HG02798 (cell line): ENCODE data around the gene ALX1.
"Not testable (repeated sequence)": the region's sequence is repeated elsewhere in the genome, so short reads cannot be mapped to it uniquely, and the experiment has no call there.

ENCODE experiments used
- ATAC-seq: cut with Tn5 transposase; IDR thresholded peaks from one replicate; pipeline ENCODE4 v1.9.1; 2021; ENCODE audit warnings: mild to moderate bottlenecking; ENCODE audit not compliant: unreplicated experiment, poor library complexity

Gene ALX1

DNA sequence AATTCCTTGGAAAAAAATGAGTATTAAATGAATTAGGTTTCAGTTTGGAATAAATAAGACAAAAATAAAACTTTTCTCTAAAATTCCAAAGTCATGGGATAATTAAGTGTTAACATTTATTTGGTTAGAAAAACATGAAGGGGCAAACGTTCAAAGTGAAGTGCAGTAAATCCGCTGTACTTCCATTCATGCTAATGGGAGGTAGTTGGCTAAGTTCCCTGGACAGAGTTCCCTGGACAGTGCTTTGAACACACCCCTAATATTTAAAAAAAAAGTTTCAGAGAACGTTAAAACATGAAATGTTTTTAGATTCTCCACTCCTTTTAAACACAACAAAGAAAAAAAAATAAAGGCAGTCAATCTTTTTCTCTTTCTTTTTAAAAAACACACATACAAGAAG is 16.3 kb downstream of the ALX1 start:
- ATAC-seq: no peak

DNA sequence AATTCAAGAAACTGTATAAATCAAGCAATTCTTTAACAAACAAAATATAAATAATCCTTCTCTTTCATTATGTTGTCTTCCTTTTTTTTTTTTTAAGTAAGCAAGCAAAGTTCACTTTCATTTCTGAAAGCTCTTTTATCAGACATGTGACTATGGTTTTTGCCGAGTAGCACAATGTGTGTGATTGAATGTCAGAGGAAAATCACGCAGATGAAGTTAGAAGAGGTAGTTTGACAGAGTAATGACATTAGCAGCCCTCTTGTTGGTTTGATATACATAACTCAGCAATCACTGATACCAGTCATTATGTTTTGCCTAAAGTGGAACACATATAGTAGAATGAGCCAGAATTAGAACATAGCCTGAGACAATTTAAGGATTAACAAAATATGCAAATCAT is 19.0 kb downstream of the ALX1 start:
- ATAC-seq: no peak

DNA sequence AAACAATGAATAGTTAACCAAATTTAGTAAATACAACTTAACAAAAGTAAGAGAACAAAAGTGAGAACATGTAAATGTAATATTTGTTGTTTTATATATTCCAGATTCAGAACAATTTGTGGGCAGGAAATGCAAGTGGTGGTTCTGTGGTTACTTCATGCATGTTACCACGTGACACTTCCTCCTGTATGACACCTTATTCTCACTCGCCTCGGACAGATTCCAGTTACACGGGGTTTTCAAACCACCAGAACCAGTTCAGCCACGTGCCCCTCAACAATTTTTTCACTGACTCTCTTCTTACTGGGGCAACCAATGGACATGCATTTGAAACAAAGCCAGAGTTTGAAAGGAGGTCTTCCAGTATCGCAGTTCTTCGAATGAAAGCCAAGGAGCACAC is 21.0 kb downstream of the ALX1 start:
- peak; percentile 49 for ATAC-seq

DNA sequence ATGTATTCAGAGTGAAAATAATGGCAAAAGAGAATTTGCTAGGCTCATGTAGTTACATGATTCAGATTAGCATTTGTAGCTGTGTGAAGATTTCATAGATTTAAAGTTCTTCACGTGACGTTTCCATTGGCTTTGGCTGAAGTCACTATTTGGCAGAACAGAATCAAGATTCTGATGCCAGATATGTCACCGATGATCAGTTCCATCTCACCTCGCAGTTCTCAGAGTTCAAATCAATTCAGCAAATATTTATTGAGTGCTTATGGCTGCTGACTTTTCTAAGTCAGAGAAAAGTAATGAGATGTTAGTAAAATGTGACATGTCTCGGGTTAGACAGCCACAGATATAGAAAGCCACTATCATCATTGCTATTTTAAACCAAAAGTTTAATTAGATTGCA is 28.4 kb downstream of the ALX1 start:
- ATAC-seq: no peak

DNA sequence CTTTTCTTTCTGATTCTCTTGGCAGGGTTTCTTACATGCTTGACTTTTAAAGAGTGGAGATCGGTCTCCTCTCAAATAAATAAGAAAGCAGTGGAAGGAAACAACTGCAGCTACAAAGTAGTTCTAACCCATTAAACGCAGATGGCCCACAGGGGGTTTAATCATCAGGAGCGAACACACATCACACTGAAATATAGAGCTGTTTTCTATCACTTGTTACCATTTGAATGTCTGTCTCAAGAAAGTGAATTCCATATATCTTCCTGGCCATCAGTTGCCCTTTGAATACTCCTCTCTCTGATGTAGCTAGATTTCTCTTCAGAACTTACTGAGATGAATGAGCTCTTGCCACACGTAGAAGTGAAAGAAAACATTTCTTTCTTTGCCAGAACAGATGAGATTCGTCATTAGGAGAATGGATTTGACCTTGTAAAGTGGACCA is 29.1 kb downstream of the ALX1 start:
- no peak for ATAC-seq

DNA sequence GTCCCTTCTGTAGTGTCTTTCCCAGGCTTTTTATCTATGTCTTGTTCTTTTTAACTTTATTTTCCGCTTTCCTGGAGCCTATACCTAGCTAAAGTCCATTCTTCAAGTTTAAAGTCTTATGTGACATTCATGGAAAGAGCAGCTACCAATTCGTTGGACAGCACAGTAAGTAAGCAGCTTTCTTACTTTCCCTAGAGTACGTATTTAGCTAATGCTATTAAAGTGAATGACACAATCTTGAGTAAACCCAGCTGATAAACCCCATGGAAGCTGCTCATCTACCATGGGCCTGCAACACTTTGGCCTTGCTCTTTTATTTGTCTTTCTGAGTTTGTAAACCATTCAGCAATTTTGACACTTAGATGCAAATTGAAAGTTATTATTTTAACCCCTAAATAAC is 30.0 kb downstream of the ALX1 start:
- no peak for ATAC-seq

DNA sequence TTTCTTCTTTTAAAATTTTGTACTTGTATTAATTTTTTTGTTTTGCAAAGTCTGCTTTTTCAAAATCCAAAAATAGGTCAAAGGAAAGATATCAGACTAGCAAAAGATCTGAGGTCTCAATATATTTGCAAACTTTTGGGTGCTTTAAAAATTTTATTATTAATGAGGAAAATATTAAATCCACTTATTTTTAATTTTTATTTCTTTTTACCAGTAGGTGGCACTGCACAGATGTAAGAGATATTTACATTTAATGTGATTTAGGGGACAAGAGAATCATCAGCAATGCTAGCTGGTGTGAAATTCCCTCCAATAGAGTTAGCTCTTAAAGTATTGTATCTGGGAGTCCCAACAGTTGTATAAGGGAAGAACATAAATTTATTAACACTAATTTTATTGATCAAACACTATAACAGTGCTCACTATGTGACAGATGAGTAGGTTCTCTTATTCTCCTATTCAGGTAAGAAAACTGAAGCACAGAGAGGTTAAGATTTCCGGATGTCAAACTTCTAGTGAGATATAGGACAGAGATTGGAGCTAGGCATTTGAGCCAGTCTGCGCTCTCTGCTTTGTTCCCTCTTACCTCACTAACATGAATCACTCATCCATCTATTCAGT is 30.5 kb downstream of the ALX1 start:
- no peak for ATAC-seq

DNA sequence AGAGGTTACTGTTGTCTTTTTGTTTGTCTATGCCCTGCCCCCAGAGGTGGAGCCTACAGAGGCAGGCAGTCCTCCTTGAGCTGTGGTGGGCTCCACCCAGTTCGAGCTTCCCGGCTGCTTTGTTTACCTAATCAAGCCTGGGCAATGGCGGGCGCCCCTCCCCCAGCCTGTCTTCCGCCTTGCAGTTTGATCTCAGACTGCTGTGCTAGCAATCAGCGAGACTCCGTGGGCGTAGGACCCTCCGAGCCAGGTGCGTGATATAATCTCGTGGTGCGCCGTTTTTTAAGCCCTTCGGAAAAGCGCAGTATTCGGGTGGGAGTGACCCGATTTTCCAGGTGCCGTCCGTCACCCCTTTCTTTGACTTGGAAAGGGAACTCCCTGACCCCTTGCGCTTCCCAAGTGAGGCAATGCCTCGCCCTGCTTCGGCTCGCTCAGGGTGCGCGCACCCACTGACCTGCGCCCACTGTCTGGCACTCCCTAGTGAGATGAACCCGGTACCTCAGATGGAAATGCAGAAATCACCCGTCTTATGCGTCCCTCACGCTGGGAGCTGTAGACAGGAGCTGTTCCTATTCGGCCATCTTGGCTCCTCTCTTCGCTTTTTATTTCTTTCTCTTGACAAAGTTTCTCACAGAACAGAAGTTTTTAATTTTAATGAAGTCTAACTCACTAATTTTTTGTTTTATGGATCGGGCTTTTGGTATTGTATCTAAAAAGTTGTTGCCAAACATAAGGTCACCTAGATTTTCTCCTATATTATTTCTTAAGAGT is 38.0 kb downstream of the ALX1 start:
- ATAC-seq: not testable (repeated sequence)

DNA sequence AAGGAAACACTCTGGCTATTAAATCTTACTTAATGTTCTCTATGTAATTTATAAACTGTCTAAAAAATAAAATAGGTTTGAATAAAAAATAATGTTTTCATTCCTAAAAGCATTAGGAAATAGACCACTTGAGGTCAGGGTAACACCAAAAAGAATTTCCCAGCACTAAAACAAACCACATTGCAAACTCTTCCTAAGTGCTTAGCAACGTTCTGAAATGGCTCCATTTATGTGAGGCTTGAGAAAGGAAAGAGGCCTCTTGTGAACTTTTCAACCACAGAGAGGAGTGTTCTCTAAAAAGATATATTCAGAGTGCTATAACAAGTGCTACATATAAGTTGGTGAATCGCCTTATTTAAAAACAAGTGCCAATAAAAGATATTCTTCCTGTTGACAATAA is 42.7 kb downstream of the ALX1 start:
- ATAC-seq: no peak

DNA sequence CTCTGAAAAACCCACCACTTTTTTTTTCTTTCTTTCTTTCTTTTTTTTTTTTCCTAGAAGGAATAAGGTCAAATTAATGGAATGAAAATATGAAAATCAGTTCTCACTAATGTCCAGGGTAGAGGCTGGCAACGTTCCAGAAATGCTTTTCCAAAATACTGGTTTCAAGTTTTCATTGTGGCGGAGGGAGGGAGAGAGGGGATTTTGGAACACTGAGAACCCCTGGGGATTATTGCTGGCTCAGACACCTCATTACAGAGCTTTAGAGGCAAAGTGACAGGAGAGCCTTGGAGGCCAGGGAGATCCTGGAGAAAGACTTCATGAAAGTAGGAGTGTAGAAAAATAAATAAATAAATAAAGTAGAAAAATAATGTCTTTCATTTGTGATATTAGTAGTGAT is 45.4 kb downstream of the ALX1 start:
- no peak for ATAC-seq

DNA sequence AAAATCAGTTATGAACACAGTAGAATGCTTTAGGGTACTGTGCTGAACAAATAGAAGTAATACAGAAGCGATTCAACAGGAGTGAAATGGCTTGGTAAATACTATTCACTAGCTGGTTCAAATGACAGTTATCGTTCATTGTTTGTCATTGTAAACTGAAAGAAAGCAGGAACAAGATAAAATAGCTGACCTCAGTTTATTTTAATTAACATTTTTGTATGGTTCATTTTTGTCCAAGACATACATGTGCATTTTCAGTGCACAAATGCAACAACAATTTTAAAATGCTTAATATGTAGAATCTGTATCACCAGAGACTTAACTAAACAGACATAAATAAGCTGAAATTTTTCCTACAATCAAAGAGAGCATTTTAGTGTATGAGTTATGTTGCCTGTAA is 49.9 kb downstream of the ALX1 start:
- no peak for ATAC-seq

DNA sequence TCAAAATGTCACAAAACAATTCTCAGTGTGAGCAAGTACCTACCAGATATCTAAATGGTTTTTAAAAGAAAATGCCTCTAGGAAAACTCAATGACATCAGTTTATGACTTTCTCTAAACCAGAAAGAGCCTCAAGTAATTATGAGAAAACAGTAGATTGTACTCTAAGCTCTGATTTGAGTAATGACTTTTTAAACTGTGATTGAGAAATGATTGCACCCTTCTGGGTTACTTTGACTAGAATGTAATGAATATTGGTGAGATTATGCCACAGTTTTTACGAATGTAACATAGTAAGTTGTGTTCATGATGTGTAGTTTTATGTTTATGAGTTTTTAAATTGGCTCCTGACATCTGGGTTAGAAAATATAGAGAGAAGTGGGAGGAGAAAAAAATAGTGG is 68.8 kb downstream of the ALX1 start:
- ATAC-seq: no peak

DNA sequence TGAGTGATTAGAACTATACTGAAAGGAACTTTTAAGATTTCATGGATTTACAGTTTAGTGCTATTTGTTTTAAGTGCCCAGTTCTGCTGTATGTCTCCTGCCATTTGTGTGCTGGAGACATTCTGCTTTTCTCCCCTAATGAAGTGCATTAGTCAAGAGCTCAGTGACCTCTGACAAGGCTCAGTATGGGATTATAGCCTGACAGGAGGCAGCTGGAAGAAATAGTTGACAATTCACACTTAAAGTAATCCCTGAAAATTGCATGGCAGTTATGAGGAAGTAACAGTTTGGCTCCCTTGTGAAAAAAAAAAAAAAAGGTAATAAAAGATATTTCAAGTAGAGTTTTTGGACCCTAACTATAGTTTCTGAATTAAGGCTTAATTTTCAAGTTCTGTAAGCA is 70.3 kb downstream of the ALX1 start:
- no peak for ATAC-seq
